ENCODE measurements around the gene TTC21A.

The TTC21A gene

GRCh38 chr3:39088456-39088855 is 19.0 kb upstream of the TTC21A start:
- CTCF ChIA-PET = interaction anchor here (0.6 kb wide), 1 partner anchor 56 kb away, joined by 5 read pairs; no protein-coding TSS in a partner anchor
- Histone ChIP-seq H3K4me3 (ENCODE audit: low read depth, low read length) (no peak overlapping the region), H3K27ac (ENCODE audit: extremely low read depth, low read depth, low read length) (no peak overlapping the region), H3K36me3 (ENCODE audit: control insufficient read depth in 2 of 2, insufficient read depth in 1 of 2, low read length in 2 of 2) (peaks cover 4 to 80% of the 10 kb centered on the region in 2 experiments), H3K4me1 (ENCODE audit: control insufficient read depth, insufficient read depth, low read length) (no peaks in the 10 kb centered on the region), H3K9me3 (ENCODE audit: control insufficient read depth, insufficient read depth, low read depth, low read length) (no peaks in the 10 kb centered on the region)
- TF ChIP-seq ZNF639 (tag by site-specific recombination; IDR thresholded peaks at IDR 0.05) (no peak), ZNF792 (tag by site-specific recombination; IDR thresholded peaks at IDR 0.05) (no peak), SALL2 (tag by site-specific recombination; IDR thresholded peaks at IDR 0.05; ENCODE audit: borderline replicate concordance) (no peak), ZFP37 (tag by site-specific recombination; IDR thresholded peaks at IDR 0.05) (no peak), ZBTB7A (tag by site-specific recombination; IDR thresholded peaks at IDR 0.05; ENCODE audit: low read depth) (no peak), ZNF677 (tag by site-specific recombination; IDR thresholded peaks at IDR 0.05) (no peak), ZNF362 (tag by site-specific recombination; IDR thresholded peaks at IDR 0.05) (no peak), ZNF302 (tag by site-specific recombination; IDR thresholded peaks at IDR 0.05; ENCODE audit: low read depth) (no peak), ZNF660 (tag by site-specific recombination; IDR thresholded peaks at IDR 0.05) (no peak), ZNF394 (tag by site-specific recombination; IDR thresholded peaks at IDR 0.05; ENCODE audit: borderline replicate concordance) (no peak), ZNF585B (tag by site-specific recombination; IDR thresholded peaks at IDR 0.05) (no peak), ZBTB8A (tag by site-specific recombination; IDR thresholded peaks at IDR 0.05) (no peak), ZNF133 (tag by site-specific recombination; IDR thresholded peaks at IDR 0.05) (no peak)
- TF ChIP-seq, protein P1, sequence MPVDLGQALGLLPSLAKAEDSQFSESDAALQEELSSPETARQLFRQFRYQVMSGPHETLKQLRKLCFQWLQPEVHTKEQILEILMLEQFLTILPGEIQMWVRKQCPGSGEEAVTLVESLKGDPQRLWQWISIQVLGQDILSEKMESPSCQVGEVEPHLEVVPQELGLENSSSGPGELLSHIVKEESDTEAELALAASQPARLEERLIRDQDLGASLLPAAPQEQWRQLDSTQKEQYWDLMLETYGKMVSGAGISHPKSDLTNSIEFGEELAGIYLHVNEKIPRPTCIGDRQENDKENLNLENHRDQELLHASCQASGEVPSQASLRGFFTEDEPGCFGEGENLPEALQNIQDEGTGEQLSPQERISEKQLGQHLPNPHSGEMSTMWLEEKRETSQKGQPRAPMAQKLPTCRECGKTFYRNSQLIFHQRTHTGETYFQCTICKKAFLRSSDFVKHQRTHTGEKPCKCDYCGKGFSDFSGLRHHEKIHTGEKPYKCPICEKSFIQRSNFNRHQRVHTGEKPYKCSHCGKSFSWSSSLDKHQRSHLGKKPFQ (tag by site-specific recombination; IDR thresholded peaks at IDR 0.05) = no peak
- POLR2A ChIA-PET = no interaction called here

- Histone ChIP-seq H3K4me1 (ENCODE audit: control insufficient read depth, insufficient read depth, low read length) (no peaks in the 10 kb centered on the region), H3K27ac (ENCODE audit: extremely low read depth, low read depth, low read length) (no peak overlapping the region), H3K4me3 (ENCODE audit: low read depth, low read length) (no peak overlapping the region), H3K36me3 (ENCODE audit: control insufficient read depth in 2 of 2, insufficient read depth in 1 of 2, low read length in 2 of 2) (peaks cover 4 to 81% of the 10 kb centered on the region in 2 experiments), H3K9me3 (ENCODE audit: control insufficient read depth, insufficient read depth, low read depth, low read length) (no peaks in the 10 kb centered on the region)
- TF ChIP-seq ZNF146 (tag by site-specific recombination; IDR thresholded peaks at IDR 0.05) (no peak), ZNF629 (tag by site-specific recombination; IDR thresholded peaks at IDR 0.05) (no peak), ZNF211 (tag by site-specific recombination; IDR thresholded peaks at IDR 0.05; ENCODE audit: low read depth) (no peak), ZBTB48 (tag by site-specific recombination; IDR thresholded peaks at IDR 0.05) (no peak), ZNF707 (tag by site-specific recombination; IDR thresholded peaks at IDR 0.05) (no peak), IKZF3 (tag by site-specific recombination; IDR thresholded peaks at IDR 0.05) (no peak), BCL11B (tag by site-specific recombination; IDR thresholded peaks at IDR 0.05; ENCODE audit: low read depth) (no peak)
- POLR2A ChIA-PET = no interaction called here
- CTCF ChIA-PET = no interaction called here
Measured at GRCh38 chr3:39088889-39089288, 18.6 kb upstream of the TTC21A start.
